Parathyroid adenoma (tissue), 2 donors: Measurements from ENCODE around the gene SMOC1.

ENCODE experiments used
- H2AFZ ChIP-seq: fragments of 300-600 bp; sonication (generic); one replicate; pipeline ENCODE4 v1.7.0; 2017; ENCODE audit warnings: antibody characterized with exemption, mild to moderate bottlenecking
- H3K27ac ChIP-seq: fragments of 300-600 bp; sonication (generic); one replicate; pipeline ENCODE4 v1.7.0; 2017
- H3K27me3 ChIP-seq: fragments of 300-600 bp; sonication (generic); one replicate; pipeline ENCODE4 v1.7.0; 2017; ENCODE audit warnings: low read length; ENCODE audit not compliant: control insufficient read depth, insufficient read depth
- H3K36me3 ChIP-seq: fragments of 300-600 bp; sonication (generic); one replicate; pipeline ENCODE4 v1.7.0; 2017; ENCODE audit warnings: low read length; ENCODE audit not compliant: control insufficient read depth, insufficient read depth
- H3K4me1 ChIP-seq: fragments of 300-600 bp; sonication (generic); one replicate; pipeline ENCODE4 v1.7.0; 2017; ENCODE audit warnings: control low read depth
- H3K4me2 ChIP-seq: fragments of 300-600 bp; sonication (generic); one replicate; pipeline ENCODE4 v1.7.0; 2017; ENCODE audit warnings: low read length
- H3K4me3 ChIP-seq: fragments of 300-600 bp; sonication (generic); one replicate; pipeline ENCODE4 v1.7.0; 2017; ENCODE audit warnings: low read depth, low read length
- H3K79me2 ChIP-seq: fragments of 300-600 bp; sonication (generic); one replicate; pipeline ENCODE4 v1.7.0; 2017; ENCODE audit warnings: control low read depth
- H3K9ac ChIP-seq: fragments of 300-600 bp; sonication (generic); one replicate; pipeline ENCODE4 v1.7.0; 2017; ENCODE audit warnings: mild to moderate bottlenecking
- H3K9me3 ChIP-seq: fragments of 300-600 bp; sonication (generic); one replicate; pipeline ENCODE4 v1.7.0; 2017; ENCODE audit warnings: low read length; ENCODE audit not compliant: control insufficient read depth
- CTCF ChIP-seq: fragments of 300-600 bp; sonication (generic); IDR thresholded peaks from one replicate; pipeline ENCODE4 v1.7.0; 2017; ENCODE audit warnings: antibody characterized with exemption, mild to moderate bottlenecking
- donor health status: primary hyperparathyroidism.

The SMOC1 gene

GRCh38 chr14:70023871-70024270 lies 144.7 kb downstream of the SMOC1 start:
- no peak overlapping the region for H3K4me3 ChIP-seq
- no peaks in the 10 kb centered on the region for H3K4me1 ChIP-seq
- H3K27me3 ChIP-seq, result no peaks in the 10 kb centered on the region
- no peaks in the 10 kb centered on the region for H3K79me2 ChIP-seq
- H3K9ac ChIP-seq, result no peak overlapping the region
- no peak overlapping the region for H3K27ac ChIP-seq
- H3K4me2 ChIP-seq, result no peak overlapping the region
- no peaks in the 10 kb centered on the region for H3K36me3 ChIP-seq
- TF ChIP-seq CTCF, result no peak
- no peak overlapping the region for H2AFZ ChIP-seq
- no peaks in the 10 kb centered on the region for H3K9me3 ChIP-seq

GRCh38 chr14:70027785-70028428 lies 148.7 kb downstream of the SMOC1 start:
- H3K4me1 ChIP-seq, result no peaks in the 10 kb centered on the region

GRCh38 chr14:70029296-70030132 lies 150.3 kb downstream of the SMOC1 start:
- H2AFZ ChIP-seq, result no peak overlapping the region
- H3K4me3 ChIP-seq, result no peak overlapping the region
- no peak overlapping the region for H3K27ac ChIP-seq
- H3K36me3 ChIP-seq, result no peaks in the 10 kb centered on the region
- no peak for TF ChIP-seq CTCF
- no peak overlapping the region for H3K9ac ChIP-seq
- H3K4me2 ChIP-seq, result no peak overlapping the region
- no peaks in the 10 kb centered on the region for H3K4me1 ChIP-seq
- no peaks in the 10 kb centered on the region for H3K27me3 ChIP-seq
- no peaks in the 10 kb centered on the region for H3K9me3 ChIP-seq
- H3K79me2 ChIP-seq, result no peaks in the 10 kb centered on the region

More at GRCh38 chr14:70027785-70028428, 148.7 kb downstream of the SMOC1 start:
- H3K27ac ChIP-seq, result no peak overlapping the region
- H3K4me2 ChIP-seq, result no peak overlapping the region
- peak overlapping the region; percentile 60 for H2AFZ ChIP-seq
- no peaks in the 10 kb centered on the region for H3K9me3 ChIP-seq
- H3K79me2 ChIP-seq, result no peaks in the 10 kb centered on the region
- no peak overlapping the region for H3K9ac ChIP-seq
- H3K4me3 ChIP-seq, result no peak overlapping the region
- no peaks in the 10 kb centered on the region for H3K27me3 ChIP-seq
- no peaks in the 10 kb centered on the region for H3K36me3 ChIP-seq
- peak; percentile 94 for TF ChIP-seq CTCF

GRCh38 chr14:70032016-70032415 lies 152.8 kb downstream of the SMOC1 start:
- Histone ChIP-seq H3K4me3 (no peak overlapping the region), H3K36me3 (no peaks in the 10 kb centered on the region), H3K4me1 (no peaks in the 10 kb centered on the region), H3K27ac (no peak overlapping the region), H2AFZ (no peak overlapping the region), H3K9ac (no peak overlapping the region), H3K79me2 (no peaks in the 10 kb centered on the region), H3K27me3 (no peaks in the 10 kb centered on the region), H3K9me3 (no peaks in the 10 kb centered on the region), H3K4me2 (no peak overlapping the region)
- no peak for TF ChIP-seq CTCF
